ENCODE data around the gene DENR.

DNA sequence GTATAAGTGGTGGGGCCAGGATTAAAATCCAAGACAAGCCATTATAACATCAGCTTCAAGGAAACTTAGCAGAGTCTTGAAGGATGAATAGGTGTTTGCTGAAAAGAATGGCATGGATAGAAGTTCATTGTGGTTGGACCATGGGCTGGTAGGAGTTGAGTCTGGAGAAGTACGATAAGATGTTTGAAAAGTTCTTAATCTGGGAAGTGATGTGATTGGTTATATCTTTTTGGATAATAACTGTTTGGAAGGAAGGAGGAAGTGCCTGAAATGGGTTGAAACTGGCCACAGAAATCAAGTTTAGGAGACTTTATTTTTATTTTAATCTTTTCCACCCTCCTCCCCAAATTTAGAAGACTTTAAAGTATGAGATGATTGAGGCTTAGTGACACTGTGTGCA lies 4.9 kb downstream of the DENR start:
- TF ChIP-seq, protein P1, sequence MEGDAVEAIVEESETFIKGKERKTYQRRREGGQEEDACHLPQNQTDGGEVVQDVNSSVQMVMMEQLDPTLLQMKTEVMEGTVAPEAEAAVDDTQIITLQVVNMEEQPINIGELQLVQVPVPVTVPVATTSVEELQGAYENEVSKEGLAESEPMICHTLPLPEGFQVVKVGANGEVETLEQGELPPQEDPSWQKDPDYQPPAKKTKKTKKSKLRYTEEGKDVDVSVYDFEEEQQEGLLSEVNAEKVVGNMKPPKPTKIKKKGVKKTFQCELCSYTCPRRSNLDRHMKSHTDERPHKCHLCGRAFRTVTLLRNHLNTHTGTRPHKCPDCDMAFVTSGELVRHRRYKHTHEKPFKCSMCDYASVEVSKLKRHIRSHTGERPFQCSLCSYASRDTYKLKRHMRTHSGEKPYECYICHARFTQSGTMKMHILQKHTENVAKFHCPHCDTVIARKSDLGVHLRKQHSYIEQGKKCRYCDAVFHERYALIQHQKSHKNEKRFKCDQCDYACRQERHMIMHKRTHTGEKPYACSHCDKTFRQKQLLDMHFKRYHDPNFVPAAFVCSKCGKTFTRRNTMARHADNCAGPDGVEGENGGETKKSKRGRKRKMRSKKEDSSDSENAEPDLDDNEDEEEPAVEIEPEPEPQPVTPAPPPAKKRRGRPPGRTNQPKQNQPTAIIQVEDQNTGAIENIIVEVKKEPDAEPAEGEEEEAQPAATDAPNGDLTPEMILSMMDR (IDR thresholded peaks at IDR 0.05), result no peak
- no peak for TF ChIP-seq ZFX (IDR thresholded peaks at IDR 0.05; ENCODE audit: borderline replicate concordance)
